HepG2 (cell line): ENCODE data around the gene IGFBP6. TPM values are rescaled to one million over a fixed set of nuclear protein-coding genes. Genes with fewer than 3 reads are reported as not detected.
A peak's percentile ranks its signal among the peaks of the same experiment; 100 is the strongest.

ENCODE experiments used
- ATAC-seq: fragments of 200-7000 bp; cut with Tn5 transposase; 3 replicates; pipeline ENCODE4 v1.9.1; 2020; ENCODE audit warnings: mild to moderate bottlenecking, moderate library complexity
- BruUV-seq: library from RNA; stranded (reverse); fragments of 400-500 nt; replicated peaks from 2 replicates; lab custom pipeline; 2021; lab: Mats Ljungman, UMichigan
- CTCF ChIA-PET: fragments of 300-600 bp; formaldehyde crosslinking; extraction: SDS; loops from one replicate; lab custom pipeline; 2021; ENCODE audit warnings: low total read pairs, inconsistent platforms, low intra/inter-chr PET ratio; lab: Yijun Ruan, JAX
- POLR2A ChIA-PET: fragments of 350-600 bp; sonication (Branson Sonifier 250); formaldehyde crosslinking; loops from one replicate; lab custom pipeline; 2020; ENCODE audit warnings: antibody characterized with exemption, inconsistent platforms; lab: Yijun Ruan, JAX
- DNase-seq: peaks from one replicate; pipeline ENCODE4 v3.0.0-alpha.2; 2015; ENCODE audit warnings: low spot score
- FAIRE-seq: peaks from 3 replicates; lab custom pipeline; 2011; peaks lifted over from hg19 to GRCh38; lab: Jason Lieb, UNC
- H2AFZ ChIP-seq: one replicate; pipeline ENCODE4 v1.6.1; 2011; ENCODE audit warnings: low read length, inconsistent platforms
- H3K27ac ChIP-seq: fragments of 300-600 bp; 3 replicates; pipeline ENCODE4 v1.8.0; 2011; ENCODE audit warnings: mixed run types, mild to moderate bottlenecking, mixed read lengths, low read length, inconsistent platforms; ENCODE audit not compliant: insufficient read depth; ENCODE audit errors: extremely low read length
- H3K27me3 ChIP-seq, 2 experiments: fragments of 200-600 bp in 1 of 2; 2 replicates in 1 of 2; 3 replicates in 1 of 2; pipeline versions ENCODE4 v1.6.0 to v1.8.0; 2011; ENCODE audit warnings: low read length in 2 of 2, mild to moderate bottlenecking in 2 of 2, moderate library complexity in 2 of 2, inconsistent platforms in 1 of 2; ENCODE audit not compliant: insufficient read depth in 2 of 2, control insufficient read depth in 1 of 2
- H3K36me3 ChIP-seq, 2 experiments: fragments of 200-600 bp in 1 of 2; replicated peaks in 1 of 2; 2 replicates in 1 of 2; 3 replicates in 1 of 2; pipeline versions ENCODE4 v1.5.1 to v1.8.0; 2011; ENCODE audit warnings: low read length in 2 of 2, inconsistent platforms in 1 of 2; ENCODE audit not compliant: insufficient read depth in 2 of 2, control insufficient read depth in 1 of 2
- H3K4me1 ChIP-seq: 2 replicates; pipeline ENCODE4 v1.5.1; 2012; ENCODE audit warnings: low read length, inconsistent platforms; ENCODE audit not compliant: insufficient read depth
- H3K4me2 ChIP-seq: 2 replicates; pipeline ENCODE4 v1.6.0; 2011; ENCODE audit warnings: low read depth, low read length, inconsistent platforms
- H3K4me3 ChIP-seq, 3 experiments: fragments of 200-600 bp in 1 of 3; sonication (generic), shearing (Covaris generic) in 1 of 3; replicated peaks in 1 of 3; 2 replicates each; pipeline ENCODE4 v1.5.1; 2011 to 2016; ENCODE audit warnings: low read length in 3 of 3, inconsistent platforms in 2 of 3, low read depth in 2 of 3, mild to moderate bottlenecking in 2 of 3, control low read depth in 1 of 3, mixed read lengths in 1 of 3; ENCODE audit not compliant: insufficient read depth in 1 of 3
- H3K79me2 ChIP-seq: one replicate; pipeline ENCODE4 v1.6.1; 2011; ENCODE audit warnings: low read length, inconsistent platforms; ENCODE audit not compliant: insufficient read depth
- H3K9ac ChIP-seq: 2 replicates; pipeline ENCODE4 v1.6.0; 2011; ENCODE audit warnings: mild to moderate bottlenecking, low read depth, low read length, inconsistent platforms; ENCODE audit not compliant: insufficient read depth
- H3K9me3 ChIP-seq: 2 replicates; pipeline ENCODE4 v1.5.1; 2012; ENCODE audit warnings: mild to moderate bottlenecking, low read length
- H4K20me1 ChIP-seq: 2 replicates; pipeline ENCODE4 v1.6.0; 2011; ENCODE audit warnings: inconsistent platforms, mild to moderate bottlenecking, low read length, moderate library complexity; ENCODE audit not compliant: insufficient read depth
- ARID5B ChIP-seq: IDR thresholded peaks from 2 replicates; pipeline ENCODE4 v1.4.0; 2020; ENCODE audit warnings: mild to moderate bottlenecking, missing genetic modification reagents
- EZH2 ChIP-seq: conservative IDR thresholded peaks from 2 replicates; pipeline ENCODE4 v1.6.1; 2012; ENCODE audit warnings: mild to moderate bottlenecking, low read depth, low read length, moderate library complexity
- MAFF ChIP-seq: IDR thresholded peaks from 2 replicates; pipeline ENCODE4 v1.6.1; 2011; ENCODE audit warnings: low read depth, low read length, improper control_type of control experiment
- MAFK ChIP-seq, 2 experiments: IDR thresholded peaks in 1 of 2; conservative IDR thresholded peaks in 1 of 2; 2 replicates each; pipeline ENCODE4 v1.6.1; 2011; ENCODE audit warnings: improper control_type of control experiment in 2 of 2, low read length in 2 of 2
- THRA ChIP-seq: sonication (generic); formaldehyde crosslinking; IDR thresholded peaks from 2 replicates; pipeline ENCODE4 v1.4.0; 2020; ENCODE audit warnings: missing genetic modification reagents, borderline replicate concordance
- ZBTB34 ChIP-seq: sonication (generic); formaldehyde crosslinking; IDR thresholded peaks from 2 replicates; pipeline ENCODE4 v1.8.0; 2022; ENCODE audit warnings: mild to moderate bottlenecking, missing genetic modification reagents
- ZNF24 ChIP-seq: fragments of 450-650 bp; IDR thresholded peaks from 2 replicates; pipeline ENCODE4 v1.6.1; 2017; ENCODE audit warnings: antibody characterized with exemption, mild to moderate bottlenecking
- ZNF577 ChIP-seq: sonication (generic); formaldehyde crosslinking; IDR thresholded peaks from 2 replicates; pipeline ENCODE4 v1.4.0; 2020; ENCODE audit warnings: mild to moderate bottlenecking, low read depth, missing genetic modification reagents, borderline replicate concordance
- WGBS: methylation state at CpG from one replicate; pipeline ENCODE4 v1.1.6; 2017; ENCODE audit warnings: low lambda C conversion rate; 5-methylcytosine and 5-hydroxymethylcytosine counted together
- in situ Hi-C: cut with HindIII; loops from 2 replicates; pipeline ENCODE4 v1.10.0; 2017; ENCODE audit warnings: low pct_unique_long_range_greater_than_20kb; ENCODE audit not compliant: extremely low pct_ligation_motif_present
- intact Hi-C: fragments of 100-400 bp; cut with micrococcal nuclease; formaldehyde crosslinking; loops from one replicate; pipeline ENCODE4 v1.10.0; 2022; ENCODE audit not compliant: unreplicated experiment
- polyA plus RNA-seq, 8 experiments: library from polyadenylated mRNA; depleted of rRNA in 3 of 8; stranded (reverse) in 7 of 8; unstranded in 1 of 8; fragments of >200 nt; fragmentation: Illumina TruSeq in 4 of 8; extraction: Trizol in 4 of 8; gene quantifications; 2 replicates each; pipeline versions ENCODE4 v1.2.1 to v1.2.3, GENCODE V29; 2011 to 2016; ENCODE audit warnings: low read depth in 4 of 8, missing spikeins in 1 of 8, mixed read lengths in 1 of 8; ENCODE audit not compliant: insufficient read depth in 1 of 8
- total RNA-seq, 5 experiments: library from RNA; depleted of rRNA; stranded (reverse); fragments of >200 nt; fragmentation: Illumina TruSeq; extraction: Trizol; gene quantifications; 2 replicates each; pipeline ENCODE4 v1.2.3, GENCODE V29; 2016; ENCODE audit warnings: low read depth in 1 of 5
- TF ChIP-seq, protein P1 (sequence below): IDR thresholded peaks from 2 replicates; pipeline ENCODE4 v1.6.1; 2016; ENCODE audit warnings: missing biosample characterization, missing genetic modification reagents, low read depth

IGFBP6 gene
- total and polyA plus RNA-seq, 2 of the 13 experiments (the other 11 are each of a cell fraction or from before 2014, with no cell fraction given), result 3.9 to 25.2 TPM

GRCh38 chr12:53124352-53124723 is 26.9 kb downstream of the IGFBP6 start:
- DNase-seq (no peak), ATAC-seq (no peak), FAIRE-seq (no peak)
- in situ Hi-C loops, result no loop called here
- intact Hi-C loops, result no loop called here
- H4K20me1 ChIP-seq, result no peaks in the 10 kb centered on the region
- no TSS peak for BruUV-seq
- H3K27me3 ChIP-seq, result no peaks in the 10 kb centered on the region
- POLR2A ChIA-PET, result no interaction called here
- peaks cover 11 to 22% of the 10 kb centered on the region in 2 experiments; a peak in 4 of 5 replicates for H3K36me3 ChIP-seq
- CTCF ChIA-PET, result no interaction called here
- no peak overlapping the region for H3K4me3 ChIP-seq
- no peak overlapping the region for H3K9ac ChIP-seq
- no peak overlapping the region for H3K4me2 ChIP-seq
- H2AFZ ChIP-seq, result no peak overlapping the region
- no peak overlapping the region for H3K27ac ChIP-seq
- peaks cover 6% of the 10 kb centered on the region; the same call in 1 of the 2 replicates for H3K4me1 ChIP-seq
- TF ChIP-seq ZNF24 (peak; percentile 73), ARID5B (CRISPR knock-in tag) (no peak)
- no peaks in the 10 kb centered on the region for H3K9me3 ChIP-seq
- H3K79me2 ChIP-seq, result no peaks in the 10 kb centered on the region

DNA sequence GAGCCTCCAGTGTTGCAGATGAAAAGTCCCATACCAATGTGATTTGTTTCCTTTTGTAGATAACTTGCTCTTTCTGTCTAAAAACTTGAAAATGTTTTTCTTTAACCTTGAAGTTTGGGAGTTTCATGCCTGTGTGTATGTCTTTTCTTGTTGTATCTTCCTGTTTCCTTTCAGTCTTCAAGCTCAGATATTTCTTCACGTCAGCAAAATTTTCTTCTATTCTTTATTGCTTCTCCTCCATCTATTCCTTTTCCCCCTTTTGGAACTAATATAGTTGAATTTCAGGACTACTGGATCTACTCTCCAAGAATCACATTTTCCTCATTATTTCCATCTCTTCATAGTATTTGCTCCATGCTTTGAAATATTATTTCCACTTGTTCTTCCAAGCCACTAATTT is 29.7 kb downstream of the IGFBP6 start:
- CTCF ChIA-PET, result no interaction called here
- no peaks in the 10 kb centered on the region for H3K9me3 ChIP-seq
- intact Hi-C loops, result no loop called here
- POLR2A ChIA-PET, result no interaction called here
- H3K27me3 ChIP-seq, result no peaks in the 10 kb centered on the region
- no peak overlapping the region for H2AFZ ChIP-seq
- no peak overlapping the region for H3K27ac ChIP-seq
- WGBS, result 96% methylated on average over 1 of the region's 1 CpG
- H3K79me2 ChIP-seq, result no peaks in the 10 kb centered on the region
- H4K20me1 ChIP-seq, result no peaks in the 10 kb centered on the region
- no peak overlapping the region for H3K4me3 ChIP-seq
- no peak for FAIRE-seq
- H3K4me2 ChIP-seq, result no peak overlapping the region
- BruUV-seq, result no TSS peak
- H3K9ac ChIP-seq, result no peak overlapping the region
- peaks cover 3 to 14% of the 10 kb centered on the region in 2 experiments; a peak in 3 of 5 replicates for H3K36me3 ChIP-seq
- no peak for ATAC-seq
- H3K4me1 ChIP-seq, result peaks cover 13% of the 10 kb centered on the region
- in situ Hi-C loops, result no loop called here
- DNase-seq, result no peak
- TF ChIP-seq, protein P1, sequence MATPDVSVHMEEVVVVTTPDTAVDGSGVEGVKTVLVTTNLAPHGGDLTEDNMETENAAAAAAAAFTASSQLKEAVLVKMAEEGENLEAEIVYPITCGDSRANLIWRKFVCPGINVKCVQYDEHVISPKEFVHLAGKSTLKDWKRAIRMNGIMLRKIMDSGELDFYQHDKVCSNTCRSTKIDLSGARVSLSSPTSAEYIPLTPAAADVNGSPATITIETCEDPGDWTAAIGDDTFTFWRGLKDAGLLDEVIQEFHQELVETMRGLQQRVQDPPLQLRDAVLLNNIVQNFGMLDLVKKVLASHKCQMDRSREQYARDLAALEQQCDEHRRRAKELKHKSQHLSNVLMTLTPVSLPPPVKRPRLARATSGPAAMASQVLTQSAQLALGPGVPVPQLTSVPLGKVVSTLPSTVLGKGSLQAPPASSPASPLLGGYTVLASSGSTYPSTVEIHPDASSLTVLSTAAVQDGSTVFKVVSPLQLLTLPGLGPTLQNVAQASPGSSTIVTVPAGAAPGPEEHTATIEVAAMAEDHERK (CRISPR knock-in tag), result no peak
- peak; percentile 88 to 90 for TF ChIP-seq MAFK (conservative IDR thresholded peaks at IDR 0.05 in 1 of 2, IDR thresholded peaks at IDR 0.05 in 1 of 2; ENCODE audit: low read length in 2 of 2)
- no peak for TF ChIP-seq EZH2
- TF ChIP-seq ZBTB34, result no peak
- peak; percentile 85 for TF ChIP-seq MAFF
- TF ChIP-seq THRA (CRISPR knock-in tag), result no peak
- no peak for TF ChIP-seq ZNF577
